Activated T-cell treated with anti-CD3 and anti-CD28 coated beads, Interleukin-2, amount 50 U/mL, for 24 hours (primary cell): ENCODE data around the gene GSE1.

Source experiments
- DNase-seq: peaks from one replicate; pipeline ENCODE4 v3.0.0-alpha.2; 2020
- H3K27ac Mint-ChIP-seq: 2 replicates; pipeline ENCODE4 v1.8.0; 2020; ENCODE audit warnings: mild to moderate bottlenecking, mixed read lengths
- H3K27me3 Mint-ChIP-seq: 2 replicates; pipeline ENCODE4 v1.8.0; 2020; ENCODE audit warnings: mixed read lengths
- H3K36me3 Mint-ChIP-seq: 2 replicates; pipeline ENCODE4 v1.8.0; 2020; ENCODE audit warnings: low read depth, mixed read lengths
- H3K4me1 Mint-ChIP-seq: 2 replicates; pipeline ENCODE4 v1.8.0; 2020; ENCODE audit warnings: low read depth, mixed read lengths
- H3K4me3 Mint-ChIP-seq: 2 replicates; pipeline ENCODE4 v1.8.0; 2020; ENCODE audit warnings: mild to moderate bottlenecking, moderate library complexity, mixed read lengths
- H3K9me3 Mint-ChIP-seq: 2 replicates; pipeline ENCODE4 v1.8.0; 2020; ENCODE audit warnings: mixed read lengths

The GSE1 gene

GRCh38 chr16:85674828-85675227 is 61.7 kb downstream of the GSE1 start:
- no peaks in the 10 kb centered on the region for H3K27me3 Mint-ChIP-seq
- H3K27ac Mint-ChIP-seq = peak overlapping the region; percentile 86
- no peak for DNase-seq
- no peaks in the 10 kb centered on the region for H3K9me3 Mint-ChIP-seq
- H3K4me1 Mint-ChIP-seq = peaks cover 17% of the 10 kb centered on the region
- peaks cover 94% of the 10 kb centered on the region for H3K36me3 Mint-ChIP-seq
- H3K4me3 Mint-ChIP-seq = no peak overlapping the region

GRCh38 chr16:85675251-85675874 is 62.2 kb downstream of the GSE1 start:
- Mint-ChIP-seq H3K9me3 (no peaks in the 10 kb centered on the region), H3K27me3 (no peaks in the 10 kb centered on the region), H3K27ac (peak overlapping the region; percentile 86), H3K36me3 (peaks cover 94% of the 10 kb centered on the region), H3K4me3 (no peak overlapping the region), H3K4me1 (peaks cover 17% of the 10 kb centered on the region)
- DNase-seq = no peak

GRCh38 chr16:85676466-85676865 is 63.3 kb downstream of the GSE1 start:
- H3K27me3 Mint-ChIP-seq = no peaks in the 10 kb centered on the region
- peaks cover 96% of the 10 kb centered on the region for H3K36me3 Mint-ChIP-seq
- no peak overlapping the region for H3K27ac Mint-ChIP-seq
- no peak for DNase-seq
- peaks cover 21% of the 10 kb centered on the region for H3K4me1 Mint-ChIP-seq
- no peak overlapping the region for H3K4me3 Mint-ChIP-seq
- no peaks in the 10 kb centered on the region for H3K9me3 Mint-ChIP-seq

GRCh38 chr16:85677383-85677967 is 64.4 kb downstream of the GSE1 start:
- DNase-seq = no peak
- H3K27ac Mint-ChIP-seq = peak overlapping the region; percentile 66
- H3K4me3 Mint-ChIP-seq = no peak overlapping the region
- H3K27me3 Mint-ChIP-seq = no peaks in the 10 kb centered on the region
- no peaks in the 10 kb centered on the region for H3K9me3 Mint-ChIP-seq
- peaks cover 95% of the 10 kb centered on the region for H3K36me3 Mint-ChIP-seq
- H3K4me1 Mint-ChIP-seq = peaks cover 21% of the 10 kb centered on the region

GRCh38 chr16:85678016-85678415 is 64.9 kb downstream of the GSE1 start:
- Mint-ChIP-seq H3K4me3 (no peak overlapping the region), H3K27ac (no peak overlapping the region), H3K27me3 (no peaks in the 10 kb centered on the region), H3K4me1 (peaks cover 21% of the 10 kb centered on the region), H3K36me3 (peaks cover 95% of the 10 kb centered on the region), H3K9me3 (no peaks in the 10 kb centered on the region)
- no peak for DNase-seq

GRCh38 chr16:85678821-85679220 is 65.7 kb downstream of the GSE1 start:
- Mint-ChIP-seq H3K27me3 (no peaks in the 10 kb centered on the region), H3K9me3 (no peaks in the 10 kb centered on the region), H3K4me3 (no peak overlapping the region), H3K36me3 (peaks cover 96% of the 10 kb centered on the region), H3K27ac (no peak overlapping the region), H3K4me1 (peaks cover 21% of the 10 kb centered on the region)
- no peak for DNase-seq

- no peaks in the 10 kb centered on the region for H3K9me3 Mint-ChIP-seq
- no peak for DNase-seq
- no peaks in the 10 kb centered on the region for H3K27me3 Mint-ChIP-seq
- H3K36me3 Mint-ChIP-seq = peaks cover 95% of the 10 kb centered on the region
- H3K4me1 Mint-ChIP-seq = peaks cover 19% of the 10 kb centered on the region
- H3K4me3 Mint-ChIP-seq = no peak overlapping the region
- H3K27ac Mint-ChIP-seq = no peak overlapping the region
Observed at GRCh38 chr16:85679870-85680269, 66.7 kb downstream of the GSE1 start.

GRCh38 chr16:85680352-85680944 is 67.3 kb downstream of the GSE1 start:
- H3K27ac Mint-ChIP-seq = no peak overlapping the region
- H3K4me1 Mint-ChIP-seq = peaks cover 15% of the 10 kb centered on the region
- peaks cover 95% of the 10 kb centered on the region for H3K36me3 Mint-ChIP-seq
- no peak for DNase-seq
- no peaks in the 10 kb centered on the region for H3K27me3 Mint-ChIP-seq
- no peak overlapping the region for H3K4me3 Mint-ChIP-seq
- no peaks in the 10 kb centered on the region for H3K9me3 Mint-ChIP-seq

GRCh38 chr16:85681255-85681654 is 68.1 kb downstream of the GSE1 start:
- Mint-ChIP-seq H3K4me3 (no peak overlapping the region), H3K36me3 (peaks cover 95% of the 10 kb centered on the region), H3K9me3 (no peaks in the 10 kb centered on the region), H3K27me3 (no peaks in the 10 kb centered on the region), H3K27ac (no peak overlapping the region), H3K4me1 (peaks cover 15% of the 10 kb centered on the region)
- DNase-seq = no peak

GRCh38 chr16:85682516-85682915 is 69.4 kb downstream of the GSE1 start:
- Mint-ChIP-seq H3K36me3 (peaks cover 95% of the 10 kb centered on the region), H3K27me3 (no peaks in the 10 kb centered on the region), H3K27ac (no peak overlapping the region), H3K4me1 (peaks cover 21% of the 10 kb centered on the region), H3K4me3 (no peak overlapping the region), H3K9me3 (no peaks in the 10 kb centered on the region)
- no peak for DNase-seq

GRCh38 chr16:85683363-85683762 is 70.2 kb downstream of the GSE1 start:
- no peaks in the 10 kb centered on the region for H3K27me3 Mint-ChIP-seq
- H3K4me3 Mint-ChIP-seq = no peak overlapping the region
- no peak for DNase-seq
- no peaks in the 10 kb centered on the region for H3K9me3 Mint-ChIP-seq
- H3K27ac Mint-ChIP-seq = no peak overlapping the region
- H3K36me3 Mint-ChIP-seq = peaks cover 95% of the 10 kb centered on the region
- peaks cover 19% of the 10 kb centered on the region for H3K4me1 Mint-ChIP-seq

- peaks cover 78% of the 10 kb centered on the region for H3K36me3 Mint-ChIP-seq
- peaks cover 20% of the 10 kb centered on the region for H3K4me1 Mint-ChIP-seq
- no peaks in the 10 kb centered on the region for H3K9me3 Mint-ChIP-seq
- no peak overlapping the region for H3K4me3 Mint-ChIP-seq
- H3K27ac Mint-ChIP-seq = no peak overlapping the region
- no peaks in the 10 kb centered on the region for H3K27me3 Mint-ChIP-seq
- no peak for DNase-seq
Observed at GRCh38 chr16:85685251-85685650, 72.1 kb downstream of the GSE1 start.

- H3K27ac Mint-ChIP-seq = peak overlapping the region; percentile 70
- peak overlapping the region; percentile 90 for H3K4me3 Mint-ChIP-seq
- peaks cover 17% of the 10 kb centered on the region for H3K4me1 Mint-ChIP-seq
- DNase-seq = no peak
- H3K27me3 Mint-ChIP-seq = no peaks in the 10 kb centered on the region
- H3K9me3 Mint-ChIP-seq = no peaks in the 10 kb centered on the region
- H3K36me3 Mint-ChIP-seq = peaks cover 61% of the 10 kb centered on the region
Observed at GRCh38 chr16:85686912-85687591, 73.9 kb downstream of the GSE1 start.

- DNase-seq = no peak
- peaks cover 17% of the 10 kb centered on the region for H3K4me1 Mint-ChIP-seq
- no peaks in the 10 kb centered on the region for H3K9me3 Mint-ChIP-seq
- peaks cover 54% of the 10 kb centered on the region for H3K36me3 Mint-ChIP-seq
- peaks cover 3% of the 10 kb centered on the region for H3K27me3 Mint-ChIP-seq
- peak overlapping the region; percentile 89 for H3K27ac Mint-ChIP-seq
- peak overlapping the region; percentile 90 for H3K4me3 Mint-ChIP-seq
Observed at GRCh38 chr16:85687651-85688471, 74.7 kb downstream of the GSE1 start.
